ENCODE data around the gene LHCGR. TPM values are rescaled to one million over a fixed set of nuclear protein-coding genes. Genes with fewer than 3 reads are reported as not detected.

LHCGR gene
- total and polyA plus RNA-seq, 2 experiments from 2014 or later = 0.45 to 0.66 TPM

- peaks cover 3% of the 10 kb centered on the region; the same call in 2 of the 3 replicates for H3K9me3 Mint-ChIP-seq
- no peaks in the 10 kb centered on the region for H3K27me3 Mint-ChIP-seq (ENCODE audit: insufficient read depth, low read depth, poor library complexity)
- no peak for TF ChIP-seq EZH2phosphoT487 (IDR thresholded peaks at IDR 0.05; ENCODE audit: unreplicated experiment)
- TF ChIP-seq STAT1 (IDR thresholded peaks at IDR 0.05; ENCODE audit: unreplicated experiment) = no peak
- no peak for TF ChIP-seq POLR2AphosphoS5 (IDR thresholded peaks at IDR 0.05; ENCODE audit: low read depth)
- no peak for TF ChIP-seq ZNF114 (CRISPR knock-in tag; IDR thresholded peaks at IDR 0.05)
- TF ChIP-seq JUNB (IDR thresholded peaks at IDR 0.05; ENCODE audit: unreplicated experiment) = no peak
- no peak for TF ChIP-seq REST (IDR thresholded peaks at IDR 0.05; ENCODE audit: unreplicated experiment)
- Histone ChIP-seq H3K4me2 (no peak overlapping the region), H4K20me1 (replicated peaks; ENCODE audit: insufficient read depth) (no peaks in the 10 kb centered on the region), H3K4me1 (ENCODE audit: insufficient read depth) (no peaks in the 10 kb centered on the region), H3K27me3 (ENCODE audit: insufficient read depth) (no peaks in the 10 kb centered on the region), H3K27ac (ENCODE audit: low read depth) (no peak overlapping the region), H3K36me3 (ENCODE audit: insufficient read depth) (no peaks in the 10 kb centered on the region), H3F3A (replicated peaks; ENCODE audit: low read depth) (no peaks in the 10 kb centered on the region), H3K9me2 (ENCODE audit: insufficient read depth) (0 out of 2 replicates have a peak, but pooled peaks cover 3% of the 10 kb centered on the region), H3K4me3 (no peak overlapping the region), H2AFZ (no peak overlapping the region), H3K79me2 (replicated peaks; ENCODE audit: insufficient read depth) (no peaks in the 10 kb centered on the region)
- no peak overlapping the region for H3K4me3 Mint-ChIP-seq
- DNase-seq (ENCODE audit: low spot score) = no peak
- no peak for ATAC-seq
- H3K36me3 Mint-ChIP-seq (ENCODE audit: low read depth) = peaks cover 3% of the 10 kb centered on the region; the same call in 1 of the 3 replicates
- H3K27ac Mint-ChIP-seq = no peak overlapping the region
- H3K4me1 Mint-ChIP-seq = peaks cover 2% of the 10 kb centered on the region; the same call in 2 of the 3 replicates
These were observed 46.2 kb downstream of the LHCGR start for GRCh38 chr2:48709096-48710034.

- Mint-ChIP-seq H3K27ac (no peak overlapping the region), H3K36me3 (ENCODE audit: low read depth) (peaks cover 3% of the 10 kb centered on the region; the same call in 1 of the 3 replicates), H3K9me3 (peaks cover 3% of the 10 kb centered on the region; the same call in 2 of the 3 replicates), H3K4me3 (no peak overlapping the region), H3K4me1 (peaks cover 2% of the 10 kb centered on the region; the same call in 2 of the 3 replicates), H3K27me3 (ENCODE audit: insufficient read depth, low read depth, poor library complexity) (no peaks in the 10 kb centered on the region)
- H3K4me1 ChIP-seq (ENCODE audit: insufficient read depth) = no peaks in the 10 kb centered on the region
- no peaks in the 10 kb centered on the region for H3K27me3 ChIP-seq (ENCODE audit: insufficient read depth)
- no peaks in the 10 kb centered on the region for H3K79me2 ChIP-seq (replicated peaks; ENCODE audit: insufficient read depth)
- 0 out of 2 replicates have a peak, but pooled peaks cover 3% of the 10 kb centered on the region for H3K9me2 ChIP-seq (ENCODE audit: insufficient read depth)
- H4K20me1 ChIP-seq (replicated peaks; ENCODE audit: insufficient read depth) = no peaks in the 10 kb centered on the region
- ATAC-seq = no peak
- H3K4me2 ChIP-seq = no peak overlapping the region
- H3K27ac ChIP-seq (ENCODE audit: low read depth) = no peak overlapping the region
- no peak for DNase-seq (ENCODE audit: low spot score)
- H3K36me3 ChIP-seq (ENCODE audit: insufficient read depth) = no peaks in the 10 kb centered on the region
- no peak overlapping the region for H3K4me3 ChIP-seq
- no peak overlapping the region for H2AFZ ChIP-seq
- no peaks in the 10 kb centered on the region for H3F3A ChIP-seq (replicated peaks; ENCODE audit: low read depth)
- TF ChIP-seq EZH2 (IDR thresholded peaks at IDR 0.05; ENCODE audit: low read depth, unreplicated experiment) (no peak), EZH2phosphoT487 (IDR thresholded peaks at IDR 0.05; ENCODE audit: unreplicated experiment) (no peak), ETS1 (IDR thresholded peaks at IDR 0.05) (no peak), CTCF (conservative IDR thresholded peaks at IDR 0.05; ENCODE audit: low read depth in 2 of 2) (no peak), ZNF331 (CRISPR knock-in tag; IDR thresholded peaks at IDR 0.05; ENCODE audit: low read depth) (no peak)
These were observed 48.1 kb downstream of the LHCGR start for GRCh38 chr2:48707466-48707865.

Measured in GM23338 (cell line).